Neuronal stem cell (in vitro differentiated cells): ENCODE measurements around the gene KHSRP.
"Not testable (repeated sequence)": the region's sequence is repeated elsewhere in the genome, so short reads cannot be mapped to it uniquely, and the experiment has no call there.

ENCODE experiments used
- DNase-seq: peaks from one replicate; pipeline ENCODE4 v3.0.0-alpha.2; 2013; ENCODE audit warnings: low spot score
- H2AFZ ChIP-seq: one replicate; pipeline ENCODE4 v1.6.1; 2013; ENCODE audit warnings: mild to moderate bottlenecking, low read length, inconsistent platforms
- H2AK5ac ChIP-seq: 2 replicates; pipeline ENCODE4 v1.6.1; 2013; ENCODE audit warnings: low read depth, mild to moderate bottlenecking, inconsistent platforms, low read length, moderate library complexity, mixed read lengths
- H2BK120ac ChIP-seq: 2 replicates; pipeline ENCODE4 v1.6.1; 2013; ENCODE audit warnings: low read depth, mild to moderate bottlenecking, inconsistent platforms, low read length, moderate library complexity, mixed read lengths
- H2BK12ac ChIP-seq: one replicate; pipeline ENCODE4 v1.6.1; 2013; ENCODE audit warnings: low read length, inconsistent platforms
- H2BK15ac ChIP-seq: 2 replicates; pipeline ENCODE4 v1.6.1; 2013; ENCODE audit warnings: mild to moderate bottlenecking, low read length, inconsistent platforms, mixed read lengths
- H2BK5ac ChIP-seq: one replicate; pipeline ENCODE4 v1.6.1; 2013; ENCODE audit warnings: inconsistent platforms, mild to moderate bottlenecking, low read length, moderate library complexity
- H3K14ac ChIP-seq: one replicate; pipeline ENCODE4 v1.6.1; 2013; ENCODE audit warnings: low read length, inconsistent platforms
- H3K18ac ChIP-seq: 2 replicates; pipeline ENCODE4 v1.6.1; 2013; ENCODE audit warnings: low read length, inconsistent platforms
- H3K23ac ChIP-seq: 2 replicates; pipeline ENCODE4 v1.6.1; 2013; ENCODE audit warnings: low read depth, mild to moderate bottlenecking, mixed read lengths, low read length, inconsistent platforms; ENCODE audit not compliant: poor library complexity
- H3K27ac ChIP-seq: replicated peaks from 3 replicates; pipeline ENCODE4 v1.5.1; 2013; ENCODE audit warnings: low read length, inconsistent platforms
- H3K27me3 ChIP-seq, 3 experiments: 2 replicates each; pipeline ENCODE4 v1.6.1; 2013; ENCODE audit warnings: low read length in 3 of 3, mild to moderate bottlenecking in 2 of 3, inconsistent platforms in 1 of 3, low read depth in 1 of 3, mixed read lengths in 1 of 3, moderate library complexity in 1 of 3; ENCODE audit not compliant: control insufficient read depth in 3 of 3, insufficient read depth in 3 of 3
- H3K36me3 ChIP-seq, 2 donors: replicated peaks in 1 of 2; 2 replicates each; pipeline ENCODE4 v1.6.1; 2013; ENCODE audit warnings: low read length in 2 of 2; ENCODE audit not compliant: control insufficient read depth in 2 of 2, insufficient read depth in 2 of 2
- H3K4ac ChIP-seq: 2 replicates; pipeline ENCODE4 v1.6.1; 2013; ENCODE audit warnings: inconsistent platforms, mild to moderate bottlenecking, low read length, moderate library complexity
- H3K4me1 ChIP-seq, 2 donors: 1 replicate in 1 of 2; 2 replicates in 1 of 2; pipeline ENCODE4 v1.6.1; 2013; ENCODE audit warnings: low read length in 2 of 2, low read depth in 1 of 2; ENCODE audit not compliant: control insufficient read depth in 2 of 2, insufficient read depth in 1 of 2
- H3K4me2 ChIP-seq: one replicate; pipeline ENCODE4 v1.6.1; 2013; ENCODE audit warnings: mild to moderate bottlenecking, low read length, inconsistent platforms; ENCODE audit not compliant: insufficient read depth, poor library complexity, severe bottlenecking
- H3K4me3 ChIP-seq, 2 donors: 2 replicates each; pipeline ENCODE4 v1.5.1; 2013; ENCODE audit warnings: low read length in 2 of 2, mild to moderate bottlenecking in 2 of 2, inconsistent platforms in 1 of 2, moderate library complexity in 1 of 2
- H3K79me1 ChIP-seq: one replicate; pipeline ENCODE4 v1.6.1; 2013; ENCODE audit warnings: low read depth, mild to moderate bottlenecking, inconsistent platforms, low read length, moderate library complexity
- H3K9ac ChIP-seq: one replicate; pipeline ENCODE4 v1.6.1; 2013; ENCODE audit warnings: mild to moderate bottlenecking, low read depth, low read length, inconsistent platforms; ENCODE audit not compliant: poor library complexity
- H3K9me3 ChIP-seq, 2 donors: replicated peaks in 1 of 2; 2 replicates each; pipeline versions ENCODE3 to v1.6.1; 2013; ENCODE audit warnings: low read length in 2 of 2, mild to moderate bottlenecking in 2 of 2, inconsistent platforms in 1 of 2, low read depth in 1 of 2, mixed read lengths in 1 of 2, moderate library complexity in 1 of 2; ENCODE audit not compliant: control insufficient read depth in 2 of 2, insufficient read depth in 1 of 2
- H4K8ac ChIP-seq: one replicate; pipeline ENCODE4 v1.6.1; 2013; ENCODE audit warnings: low read depth, mild to moderate bottlenecking, inconsistent platforms, low read length, moderate library complexity
- H4K91ac ChIP-seq: one replicate; pipeline ENCODE4 v1.6.1; 2013; ENCODE audit warnings: low read length, low read depth, mild to moderate bottlenecking, inconsistent platforms; ENCODE audit not compliant: poor library complexity
- WGBS, 2 donors: extraction: QIAGEN DNeasy Blood & Tissue Kit; methylation state at CpG; one replicate each; pipeline ENCODE4 v1.1.7; 2013; ENCODE audit warnings: missing lambda C conversion rate in 2 of 2, mixed read lengths in 1 of 2; ENCODE audit not compliant: insufficient read length in 2 of 2, insufficient replicate concordance in 1 of 2; ENCODE audit errors: extremely low coverage in 2 of 2; 5-methylcytosine and 5-hydroxymethylcytosine counted together

Gene KHSRP

DNA sequence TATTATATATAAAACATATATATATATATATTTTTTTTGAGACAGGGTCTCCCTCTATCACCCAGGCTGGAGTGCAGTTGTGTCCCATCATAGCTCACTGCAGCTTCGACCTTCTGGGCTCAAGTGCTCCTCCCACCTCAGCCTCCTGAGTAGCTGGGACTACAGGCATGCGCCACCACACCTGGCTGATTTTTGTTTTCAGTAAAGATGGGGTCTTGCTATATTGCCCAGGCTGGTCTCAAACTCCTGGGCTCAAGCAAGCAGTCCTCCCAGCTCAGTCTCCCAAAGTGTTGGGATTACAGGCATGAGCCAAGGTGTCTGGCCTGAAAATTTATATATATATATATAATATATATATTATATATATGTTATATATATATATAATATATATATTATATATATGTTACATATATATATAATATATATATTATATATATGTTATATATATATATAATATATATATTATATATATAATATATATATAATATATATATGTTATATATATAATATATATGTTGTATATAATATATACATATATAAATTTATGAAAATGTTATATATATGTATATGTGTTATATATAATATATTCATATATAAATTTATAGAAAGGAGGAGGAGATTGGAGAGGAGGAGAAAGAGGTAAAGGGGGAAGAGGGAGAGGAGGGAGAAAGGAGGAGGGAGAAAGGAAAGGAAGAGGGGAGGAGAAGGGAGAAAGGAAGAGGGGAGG is 4.2 kb upstream of the KHSRP start:
- H3K4me2 ChIP-seq, H3K9ac ChIP-seq, H2AFZ ChIP-seq, H2BK120ac ChIP-seq, H3K23ac ChIP-seq, H3K14ac ChIP-seq, H3K9me3 ChIP-seq, H2BK5ac ChIP-seq, DNase-seq, H2BK12ac ChIP-seq, H2AK5ac ChIP-seq, H4K8ac ChIP-seq, H3K27ac ChIP-seq, H4K91ac ChIP-seq, H3K4me1 ChIP-seq, H3K36me3 ChIP-seq, H3K79me1 ChIP-seq, H3K4me3 ChIP-seq, H3K27me3 ChIP-seq, H2BK15ac ChIP-seq, H3K4ac ChIP-seq, H3K18ac ChIP-seq: not testable (repeated sequence)
- WGBS, 2 donors = no CpG with 5 or more reads among the region's 2 CpGs

DNA sequence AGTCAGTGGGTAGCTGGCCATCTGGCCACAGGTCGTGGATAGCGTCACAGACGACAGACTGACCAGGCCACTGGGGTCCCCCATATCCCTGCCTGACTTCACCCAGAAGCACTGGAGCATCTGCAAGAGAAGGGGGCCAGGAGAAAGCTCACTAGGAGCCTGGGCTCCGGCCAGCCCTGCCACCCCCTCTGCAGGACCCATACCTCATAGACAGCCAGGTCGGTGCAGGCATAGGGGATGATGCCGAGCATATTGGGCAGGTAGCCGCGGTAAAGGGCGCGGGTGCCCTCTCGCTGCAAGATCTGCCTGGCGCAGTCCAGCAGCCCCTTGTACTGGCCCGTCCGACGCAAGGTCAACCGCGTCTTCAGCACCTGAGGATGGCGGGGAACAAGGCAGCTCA is 2.5 kb upstream of the KHSRP start:
- Histone ChIP-seq H3K27me3 (peaks cover 0 to 5% (median 4%) of the 10 kb centered on the region in 3 experiments), H4K91ac (no peak overlapping the region), H2BK15ac (peak overlapping the region; percentile 33), H3K23ac (no peak overlapping the region), H2BK120ac (no peak overlapping the region), H3K79me1 (peaks cover 4% of the 10 kb centered on the region), H3K9ac (peak overlapping the region; percentile 70), H4K8ac (no peak overlapping the region), H3K27ac (no peak overlapping the region), H3K4ac (no peak overlapping the region), H3K36me3 (peaks cover 2 to 13% of the 10 kb centered on the region in 2 donors), H3K4me2 (no peak overlapping the region), H3K14ac (peak overlapping the region; percentile 71), H2BK12ac (no peak overlapping the region), H3K9me3 (peaks cover 4 to 5% of the 10 kb centered on the region in 2 donors), H3K4me3 (no peak overlapping the region), H3K18ac (peak overlapping the region; percentile 38), H2AFZ (no peak overlapping the region), H3K4me1 (peaks cover 9% of the 10 kb centered on the region in 2 donors), H2AK5ac (peak overlapping the region; percentile 75), H2BK5ac (peak overlapping the region; percentile 53)
- no peak for DNase-seq
- WGBS, 2 donors = no CpG with 5 or more reads among the region's 18 CpGs

DNA sequence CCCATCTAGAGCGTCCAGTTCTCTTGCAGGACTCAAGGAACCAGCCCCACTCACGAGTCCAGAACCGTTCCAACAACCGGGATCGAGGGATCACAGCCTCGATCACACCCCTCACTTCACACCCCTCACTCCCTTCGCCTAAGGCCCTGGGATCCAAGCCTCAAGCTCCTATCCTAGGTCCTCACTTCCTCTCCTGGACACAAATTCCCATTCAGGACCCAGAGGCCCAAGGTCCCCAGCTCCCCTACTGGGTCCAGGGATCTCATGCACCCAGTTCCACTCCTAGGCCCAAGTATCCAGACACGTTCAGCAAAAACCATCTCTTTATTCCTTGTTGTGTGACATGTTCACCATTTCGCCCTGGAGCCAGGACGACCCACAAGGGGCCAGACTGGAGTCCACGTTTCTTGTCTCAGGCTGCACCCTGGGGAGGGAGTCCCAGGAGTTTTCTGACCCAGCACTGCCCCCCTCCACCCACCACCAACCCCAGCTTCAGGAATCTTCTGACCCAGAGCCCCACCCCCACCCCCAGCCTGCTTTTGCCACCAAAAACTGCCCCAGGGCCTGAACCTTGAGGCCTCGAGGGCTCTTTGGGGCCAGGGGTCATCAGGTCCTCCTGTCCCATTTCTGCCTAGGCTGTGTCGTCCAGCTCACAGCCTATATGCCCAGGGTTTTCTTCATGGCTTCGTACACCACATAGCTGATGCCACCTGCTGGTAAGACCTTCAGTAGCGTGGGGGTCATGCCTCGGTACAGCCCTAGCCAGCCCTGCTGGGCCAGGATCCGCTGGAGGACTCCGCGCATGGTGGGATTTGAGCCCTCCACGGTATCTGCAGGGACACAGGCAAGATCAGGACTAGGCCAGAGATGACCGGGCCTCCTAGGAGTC is 1.4 kb upstream of the KHSRP start:
- H3K18ac ChIP-seq = peak overlapping the region; percentile 78
- H4K91ac ChIP-seq = no peak overlapping the region
- no peak overlapping the region for H3K23ac ChIP-seq
- peak overlapping the region in 1 of 2 donors; percentile 63 for H3K4me3 ChIP-seq
- no peak overlapping the region for H4K8ac ChIP-seq
- H2AFZ ChIP-seq = peak overlapping the region; percentile 79
- peak overlapping the region; percentile 11 for H2BK15ac ChIP-seq
- no peak overlapping the region for H2BK120ac ChIP-seq
- H3K4ac ChIP-seq = no peak overlapping the region
- no CpG with 5 or more reads among the region's 21 CpGs for WGBS, 2 donors
- peaks cover 12% of the 10 kb centered on the region for H3K79me1 ChIP-seq
- H3K14ac ChIP-seq = peak overlapping the region; percentile 28
- H3K4me1 ChIP-seq = peaks cover 9 to 13% of the 10 kb centered on the region in 2 donors
- H3K4me2 ChIP-seq = peak overlapping the region; percentile 15
- H2AK5ac ChIP-seq = peak overlapping the region; percentile 0
- H3K27ac ChIP-seq = peak overlapping the region; percentile 52
- no peak overlapping the region for H2BK5ac ChIP-seq
- H3K27me3 ChIP-seq = peaks cover 0 to 5% (median 4%) of the 10 kb centered on the region in 3 experiments
- peaks cover 4 to 5% of the 10 kb centered on the region in 2 donors for H3K9me3 ChIP-seq
- DNase-seq = no peak
- peaks cover 14 to 25% of the 10 kb centered on the region in 2 donors for H3K36me3 ChIP-seq
- H3K9ac ChIP-seq = no peak overlapping the region
- peak overlapping the region; percentile 60 for H2BK12ac ChIP-seq
